ENCODE measurements around the gene LGR5.
"Not testable (repeated sequence)": the region's sequence is repeated elsewhere in the genome, so short reads cannot be mapped to it uniquely, and the experiment has no call there.

The LGR5 gene

DNA sequence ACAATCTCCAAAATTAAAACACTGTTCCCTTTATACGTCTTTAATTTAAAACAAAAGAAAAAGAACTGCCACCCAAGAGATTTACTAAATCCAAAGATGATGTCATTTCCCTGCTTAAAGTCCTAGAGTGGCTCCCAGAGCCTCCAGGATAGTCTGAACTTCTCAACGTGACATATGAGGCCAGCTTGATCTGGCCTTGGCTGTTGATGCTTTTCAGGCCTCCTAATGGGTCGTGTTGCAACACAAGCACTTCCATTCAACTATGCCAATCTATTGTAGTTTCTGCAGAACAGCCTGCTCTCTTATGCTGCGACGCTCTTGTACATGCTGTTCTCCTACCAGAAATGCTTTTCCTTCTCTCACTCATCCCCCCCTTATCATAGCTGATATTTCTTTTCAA is 35.7 kb downstream of the LGR5 start:
- Histone ChIP-seq H3K4me3 (ENCODE audit: low read length in 2 of 2) (no peak overlapping the region), H3K27me3 (ENCODE audit: control insufficient read depth in 1 of 2, insufficient read depth in 2 of 2, low read length in 2 of 2) (no peaks in the 10 kb centered on the region), H3K9me3 (ENCODE audit: control insufficient read depth in 2 of 2, low read length in 2 of 2) (no peaks in the 10 kb centered on the region), H3K4me1 (ENCODE audit: control insufficient read depth, insufficient read depth, low read length) (no peaks in the 10 kb centered on the region), H3K27ac (ENCODE audit: low read length) (no peak overlapping the region), H3K36me3 (ENCODE audit: control insufficient read depth in 2 of 2, insufficient read depth in 2 of 2, low read length in 2 of 2) (no peaks in the 10 kb centered on the region), H3K9ac (ENCODE audit: low read length in 2 of 2) (no peak overlapping the region)

DNA sequence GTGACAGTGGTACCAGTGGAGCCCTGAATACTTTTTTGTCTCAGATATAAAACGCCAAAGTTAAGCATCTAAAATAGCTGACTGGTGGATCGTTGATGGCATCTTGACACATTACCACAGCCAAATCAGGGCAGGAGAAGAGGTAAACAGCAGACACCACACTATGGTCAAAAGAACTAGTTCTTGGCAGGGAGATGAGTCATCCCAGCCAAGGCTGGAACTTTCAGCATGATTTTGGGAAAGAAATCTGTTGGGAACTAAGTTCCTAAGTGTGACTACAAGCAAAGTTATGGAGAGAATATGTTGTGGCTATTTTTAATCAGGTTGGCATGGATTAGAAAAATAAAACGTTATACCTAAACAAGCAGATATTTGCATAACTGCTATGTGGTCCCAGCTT is 36.9 kb downstream of the LGR5 start:
- Histone ChIP-seq H3K36me3 (ENCODE audit: control insufficient read depth in 2 of 2, insufficient read depth in 2 of 2, low read length in 2 of 2) (no peaks in the 10 kb centered on the region), H3K9me3 (ENCODE audit: control insufficient read depth in 2 of 2, low read length in 2 of 2) (no peaks in the 10 kb centered on the region), H3K4me1 (ENCODE audit: control insufficient read depth, insufficient read depth, low read length) (no peaks in the 10 kb centered on the region), H3K27me3 (ENCODE audit: control insufficient read depth in 1 of 2, insufficient read depth in 2 of 2, low read length in 2 of 2) (no peaks in the 10 kb centered on the region), H3K4me3 (ENCODE audit: low read length in 2 of 2) (no peak overlapping the region), H3K9ac (ENCODE audit: low read length in 2 of 2) (no peak overlapping the region), H3K27ac (ENCODE audit: low read length) (no peak overlapping the region)

DNA sequence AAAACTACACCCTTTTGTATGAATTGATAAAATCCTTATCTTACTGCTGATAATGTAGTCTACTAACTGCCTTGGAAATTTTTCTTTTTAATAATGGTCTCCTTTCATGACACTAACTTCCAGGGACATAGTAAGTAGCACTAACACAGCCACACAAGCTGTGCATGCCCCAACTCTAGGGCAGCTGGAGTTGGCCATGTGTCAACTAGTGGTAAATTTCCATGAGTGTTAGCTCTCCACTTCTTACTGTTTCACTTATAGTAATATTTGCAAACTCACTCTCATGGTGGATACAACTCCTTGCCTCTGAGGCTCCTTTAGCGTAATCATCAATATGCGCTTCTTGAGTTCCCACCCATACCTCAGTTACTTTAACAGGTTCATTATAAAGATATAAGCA is 38.0 kb downstream of the LGR5 start:
- Histone ChIP-seq H3K4me1 (ENCODE audit: control insufficient read depth, insufficient read depth, low read length) (no peaks in the 10 kb centered on the region), H3K27ac (ENCODE audit: low read length) (no peak overlapping the region), H3K27me3 (ENCODE audit: control insufficient read depth in 1 of 2, insufficient read depth in 2 of 2, low read length in 2 of 2) (no peaks in the 10 kb centered on the region)

DNA sequence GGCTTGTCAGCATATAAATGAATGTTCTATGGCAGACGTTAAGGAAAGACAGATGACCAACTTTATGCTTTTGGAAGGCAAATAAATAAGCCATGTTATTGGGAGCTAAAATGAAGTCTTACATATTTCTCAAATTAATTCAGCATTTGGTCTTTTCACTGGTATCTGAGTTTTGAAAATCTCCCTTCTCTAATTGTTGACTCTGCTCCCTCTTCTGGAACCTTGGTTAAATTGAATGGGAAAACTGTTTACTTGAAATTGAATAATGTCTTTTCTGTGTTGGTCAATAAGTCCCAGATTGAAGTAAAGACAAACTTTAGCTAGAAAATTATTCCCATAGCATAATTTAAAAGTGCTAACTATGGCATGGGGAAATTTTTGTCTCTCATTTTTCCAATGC is 38.7 kb downstream of the LGR5 start:
- Histone ChIP-seq H3K9me3 (ENCODE audit: control insufficient read depth in 2 of 2, low read length in 2 of 2) (no peaks in the 10 kb centered on the region), H3K27ac (ENCODE audit: low read length) (no peak overlapping the region), H3K9ac (ENCODE audit: low read length in 2 of 2) (no peak overlapping the region), H3K4me1 (ENCODE audit: control insufficient read depth, insufficient read depth, low read length) (no peaks in the 10 kb centered on the region), H3K4me3 (ENCODE audit: low read length in 2 of 2) (no peak overlapping the region), H3K36me3 (ENCODE audit: control insufficient read depth in 2 of 2, insufficient read depth in 2 of 2, low read length in 2 of 2) (no peaks in the 10 kb centered on the region), H3K27me3 (ENCODE audit: control insufficient read depth in 1 of 2, insufficient read depth in 2 of 2, low read length in 2 of 2) (no peaks in the 10 kb centered on the region)

More for the DNA sequence above, 38.0 kb downstream of the LGR5 start:
- H3K36me3 ChIP-seq (ENCODE audit: control insufficient read depth in 2 of 2, insufficient read depth in 2 of 2, low read length in 2 of 2): no peaks in the 10 kb centered on the region
- no peaks in the 10 kb centered on the region for H3K9me3 ChIP-seq (ENCODE audit: control insufficient read depth in 2 of 2, low read length in 2 of 2)
- no peak overlapping the region for H3K4me3 ChIP-seq (ENCODE audit: low read length in 2 of 2)
- no peak overlapping the region for H3K9ac ChIP-seq (ENCODE audit: low read length in 2 of 2)

DNA sequence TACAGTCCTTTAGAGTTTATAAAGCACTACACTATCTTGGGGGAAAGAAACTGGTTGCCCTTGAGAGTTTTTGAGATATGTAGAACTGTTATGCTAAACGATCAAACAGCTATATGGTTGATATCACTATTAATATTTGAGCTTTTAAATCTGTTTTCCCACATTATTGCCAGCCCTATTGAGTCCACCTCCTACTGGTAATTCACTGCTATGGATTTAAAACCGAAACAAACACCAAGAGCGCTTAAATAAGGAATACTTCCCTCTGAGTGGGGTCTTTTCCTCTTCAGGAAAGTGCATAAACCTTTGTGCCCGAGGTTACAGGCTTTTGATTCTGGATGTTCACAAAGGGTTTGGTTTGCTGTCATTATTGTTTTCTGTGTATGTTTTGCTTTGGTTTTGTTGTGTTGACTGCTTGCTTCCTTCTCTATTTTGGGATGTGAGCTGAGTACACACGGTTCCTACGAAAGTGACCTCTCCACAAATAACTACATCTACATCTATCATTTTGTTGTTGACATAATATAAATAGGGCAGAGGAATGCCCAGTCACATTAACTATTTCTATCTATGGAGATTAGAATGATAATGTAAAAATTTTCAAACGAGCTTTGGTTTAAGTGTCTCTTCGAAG is 44.8 kb downstream of the LGR5 start:
- H3K27ac ChIP-seq (ENCODE audit: low read length): no peak overlapping the region
- no peaks in the 10 kb centered on the region for H3K9me3 ChIP-seq (ENCODE audit: control insufficient read depth in 2 of 2, low read length in 2 of 2)
- no peaks in the 10 kb centered on the region for H3K27me3 ChIP-seq (ENCODE audit: control insufficient read depth in 1 of 2, insufficient read depth in 2 of 2, low read length in 2 of 2)
- no peaks in the 10 kb centered on the region for H3K36me3 ChIP-seq (ENCODE audit: control insufficient read depth in 2 of 2, insufficient read depth in 2 of 2, low read length in 2 of 2)
- H3K9ac ChIP-seq (ENCODE audit: low read length in 2 of 2): no peak overlapping the region
- no peaks in the 10 kb centered on the region for H3K4me1 ChIP-seq (ENCODE audit: control insufficient read depth, insufficient read depth, low read length)
- no peak overlapping the region for H3K4me3 ChIP-seq (ENCODE audit: low read length in 2 of 2)

DNA sequence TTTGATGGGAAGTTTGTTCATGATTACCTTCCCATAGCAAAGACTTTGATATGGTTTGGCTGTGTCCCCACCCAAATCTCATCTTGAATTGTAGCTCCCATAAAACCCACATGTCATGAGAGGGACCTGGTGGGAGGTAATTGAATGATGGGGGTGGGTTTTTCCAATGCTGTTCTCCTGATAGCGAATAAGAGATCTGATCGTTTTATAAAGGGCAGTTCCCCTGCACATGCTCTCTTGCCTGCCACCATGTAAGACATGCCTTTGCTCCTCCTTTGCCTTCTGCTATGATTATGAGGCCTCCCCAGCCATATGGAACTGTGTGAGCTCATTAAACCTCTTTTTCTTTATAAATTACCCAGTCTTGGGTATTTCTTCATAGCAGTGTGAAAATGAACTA is 51.2 kb downstream of the LGR5 start:
- not testable (repeated sequence) for H3K9ac ChIP-seq (ENCODE audit: low read length in 2 of 2); H3K9me3 ChIP-seq (ENCODE audit: control insufficient read depth in 2 of 2, low read length in 2 of 2)

DNA sequence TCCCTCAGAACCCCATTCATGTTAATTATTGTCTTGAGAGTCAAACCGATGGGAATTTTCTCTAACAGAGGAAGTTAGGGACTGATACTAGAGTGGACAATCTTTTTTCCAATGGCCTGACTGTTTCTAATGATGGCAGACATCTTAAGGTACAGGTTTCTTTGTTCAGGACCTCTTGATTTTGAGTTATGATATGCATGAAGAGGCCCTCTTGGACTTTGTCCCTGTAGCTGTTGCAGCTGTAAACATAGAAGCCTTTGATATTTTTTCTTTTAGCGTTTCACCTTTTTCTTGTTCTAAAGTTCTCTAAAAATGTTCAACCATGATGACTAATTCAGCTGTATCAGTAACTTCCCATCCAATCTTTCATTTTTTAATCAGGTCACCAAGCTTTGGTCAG is 53.0 kb downstream of the LGR5 start:
- Histone ChIP-seq H3K4me3 (ENCODE audit: low read length in 2 of 2) (no peak overlapping the region), H3K27me3 (ENCODE audit: control insufficient read depth in 1 of 2, insufficient read depth in 2 of 2, low read length in 2 of 2) (no peaks in the 10 kb centered on the region), H3K36me3 (ENCODE audit: control insufficient read depth in 2 of 2, insufficient read depth in 2 of 2, low read length in 2 of 2) (no peaks in the 10 kb centered on the region), H3K9ac (ENCODE audit: low read length in 2 of 2) (no peak overlapping the region), H3K27ac (ENCODE audit: low read length) (no peak overlapping the region), H3K4me1 (ENCODE audit: control insufficient read depth, insufficient read depth, low read length) (no peaks in the 10 kb centered on the region), H3K9me3 (ENCODE audit: control insufficient read depth in 2 of 2, low read length in 2 of 2) (no peaks in the 10 kb centered on the region)

More for the DNA sequence above, 51.2 kb downstream of the LGR5 start:
- not testable (repeated sequence) for H3K4me3 ChIP-seq (ENCODE audit: low read length in 2 of 2); H3K36me3 ChIP-seq (ENCODE audit: control insufficient read depth in 2 of 2, insufficient read depth in 2 of 2, low read length in 2 of 2); H3K4me1 ChIP-seq (ENCODE audit: control insufficient read depth, insufficient read depth, low read length); H3K27ac ChIP-seq (ENCODE audit: low read length); H3K27me3 ChIP-seq (ENCODE audit: control insufficient read depth in 1 of 2, insufficient read depth in 2 of 2, low read length in 2 of 2)

DNA sequence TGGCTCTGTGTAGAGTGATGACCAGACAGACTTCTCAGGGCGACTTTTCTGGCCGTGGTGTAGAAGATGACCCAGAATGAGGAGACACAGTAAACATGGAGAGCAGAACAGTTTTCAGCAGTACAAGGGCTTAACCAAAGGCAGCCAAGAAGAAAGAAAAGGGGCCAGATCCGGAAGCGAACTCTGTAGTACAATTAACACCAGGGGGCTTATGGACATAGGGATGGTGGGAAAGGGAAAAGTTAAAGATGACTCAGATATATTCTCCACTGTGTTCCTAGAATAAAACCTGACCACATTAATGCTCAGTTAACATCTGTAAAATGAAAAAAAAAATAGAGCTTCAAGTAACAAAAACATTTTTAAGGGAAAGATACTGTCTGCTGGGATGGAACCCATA is 60.2 kb downstream of the LGR5 start:
- Histone ChIP-seq H3K9me3 (ENCODE audit: control insufficient read depth in 2 of 2, low read length in 2 of 2) (no peaks in the 10 kb centered on the region), H3K27me3 (ENCODE audit: control insufficient read depth in 1 of 2, insufficient read depth in 2 of 2, low read length in 2 of 2) (no peaks in the 10 kb centered on the region), H3K9ac (ENCODE audit: low read length in 2 of 2) (no peak overlapping the region), H3K4me1 (ENCODE audit: control insufficient read depth, insufficient read depth, low read length) (no peaks in the 10 kb centered on the region), H3K36me3 (ENCODE audit: control insufficient read depth in 2 of 2, insufficient read depth in 2 of 2, low read length in 2 of 2) (no peaks in the 10 kb centered on the region), H3K27ac (ENCODE audit: low read length) (no peak overlapping the region), H3K4me3 (ENCODE audit: low read length in 2 of 2) (no peak overlapping the region)

DNA sequence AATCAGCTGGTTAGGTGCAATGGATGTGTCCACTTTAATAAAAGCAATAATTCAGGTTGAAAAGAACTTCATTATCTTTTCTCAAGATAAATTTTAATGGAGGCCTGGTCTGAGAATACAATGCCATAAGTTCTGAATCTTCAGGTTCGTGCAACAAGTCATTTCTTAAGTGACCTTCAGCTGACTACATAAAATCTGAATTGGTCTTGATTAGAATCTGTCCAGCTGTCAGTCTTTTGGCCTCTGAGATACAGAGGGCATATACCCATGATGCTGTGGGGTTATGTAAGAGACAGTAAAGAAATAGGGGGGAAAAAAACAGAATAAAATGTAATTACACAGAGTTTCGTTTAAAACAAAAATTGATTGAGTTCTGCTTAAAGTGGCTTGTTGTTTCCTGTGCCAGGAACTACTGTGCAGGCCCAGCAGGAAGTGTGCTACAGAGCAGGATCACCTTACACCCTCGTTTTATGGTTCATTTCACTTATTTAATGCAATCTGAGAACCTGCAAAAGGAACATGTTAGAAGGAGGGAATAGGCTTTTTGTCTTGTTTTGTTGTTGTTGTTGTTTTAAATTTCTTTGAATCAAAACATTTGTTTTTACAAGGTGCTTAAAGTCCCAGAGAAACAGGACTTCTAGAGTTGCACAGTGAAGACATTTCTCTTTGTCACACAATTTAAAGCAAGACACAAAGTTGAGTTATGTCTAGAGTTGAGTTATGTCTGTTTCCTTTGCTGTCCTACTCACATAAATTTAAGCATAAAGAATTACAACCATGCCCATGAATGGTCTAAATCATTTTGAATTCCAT is 64.2 kb downstream of the LGR5 start:
- Histone ChIP-seq H3K4me3 (ENCODE audit: low read length in 2 of 2) (no peak overlapping the region), H3K9ac (ENCODE audit: low read length in 2 of 2) (no peak overlapping the region)

DNA sequence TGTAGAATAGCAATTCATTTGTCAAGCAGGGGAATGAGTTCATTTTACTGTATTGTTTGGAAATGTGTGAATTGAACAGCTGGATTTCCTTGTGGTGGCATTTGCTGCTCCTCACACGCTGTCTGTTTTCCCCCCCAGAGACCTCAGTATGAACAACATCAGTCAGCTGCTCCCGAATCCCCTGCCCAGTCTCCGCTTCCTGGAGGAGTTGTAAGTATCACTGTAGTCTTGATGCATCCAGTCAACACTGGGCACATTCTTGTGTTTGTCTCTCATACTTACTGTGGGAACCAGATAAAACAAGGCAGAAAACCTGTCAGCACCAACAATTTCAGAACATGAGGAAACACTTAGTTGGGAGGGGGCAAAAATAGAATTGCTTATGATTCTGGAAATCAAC is 64.9 kb downstream of the LGR5 start:
- Histone ChIP-seq H3K27ac (ENCODE audit: low read length) (no peak overlapping the region), H3K9me3 (ENCODE audit: control insufficient read depth in 2 of 2, low read length in 2 of 2) (no peaks in the 10 kb centered on the region), H3K36me3 (ENCODE audit: control insufficient read depth in 2 of 2, insufficient read depth in 2 of 2, low read length in 2 of 2) (no peaks in the 10 kb centered on the region), H3K9ac (ENCODE audit: low read length in 2 of 2) (no peak overlapping the region), H3K27me3 (ENCODE audit: control insufficient read depth in 1 of 2, insufficient read depth in 2 of 2, low read length in 2 of 2) (no peaks in the 10 kb centered on the region), H3K4me1 (ENCODE audit: control insufficient read depth, insufficient read depth, low read length) (no peaks in the 10 kb centered on the region), H3K4me3 (ENCODE audit: low read length in 2 of 2) (no peak overlapping the region)

More for the DNA sequence above, 64.2 kb downstream of the LGR5 start:
- H3K36me3 ChIP-seq (ENCODE audit: control insufficient read depth in 2 of 2, insufficient read depth in 2 of 2, low read length in 2 of 2): no peaks in the 10 kb centered on the region
- no peaks in the 10 kb centered on the region for H3K9me3 ChIP-seq (ENCODE audit: control insufficient read depth in 2 of 2, low read length in 2 of 2)
- H3K27me3 ChIP-seq (ENCODE audit: control insufficient read depth in 1 of 2, insufficient read depth in 2 of 2, low read length in 2 of 2): no peaks in the 10 kb centered on the region
- H3K27ac ChIP-seq (ENCODE audit: low read length): no peak overlapping the region
- no peaks in the 10 kb centered on the region for H3K4me1 ChIP-seq (ENCODE audit: control insufficient read depth, insufficient read depth, low read length)

DNA sequence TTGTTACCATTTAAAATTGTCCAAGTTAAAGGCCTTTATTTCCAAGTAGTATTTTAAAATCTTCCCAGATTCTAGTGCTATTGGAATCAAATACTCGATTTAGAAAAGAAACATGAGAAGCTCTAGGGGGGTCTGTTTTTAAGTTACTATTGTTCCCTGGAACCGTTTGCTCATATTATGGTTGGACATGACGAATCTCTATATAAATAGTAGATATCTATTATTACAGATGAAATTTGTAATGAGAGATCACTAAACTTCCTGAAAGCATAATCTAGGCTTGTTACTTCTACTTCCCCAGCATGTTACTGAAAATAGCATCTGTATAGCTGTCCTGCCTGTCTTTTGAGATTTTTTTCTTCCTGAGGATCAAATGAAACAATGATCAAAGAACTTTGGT is 70.1 kb downstream of the LGR5 start:
- H3K4me1 ChIP-seq (ENCODE audit: control insufficient read depth, insufficient read depth, low read length): no peaks in the 10 kb centered on the region
- H3K27ac ChIP-seq (ENCODE audit: low read length): no peak overlapping the region
- no peaks in the 10 kb centered on the region for H3K9me3 ChIP-seq (ENCODE audit: control insufficient read depth in 2 of 2, low read length in 2 of 2)
- no peak overlapping the region for H3K4me3 ChIP-seq (ENCODE audit: low read length in 2 of 2)
- H3K36me3 ChIP-seq (ENCODE audit: control insufficient read depth in 2 of 2, insufficient read depth in 2 of 2, low read length in 2 of 2): no peaks in the 10 kb centered on the region
- H3K27me3 ChIP-seq (ENCODE audit: control insufficient read depth in 1 of 2, insufficient read depth in 2 of 2, low read length in 2 of 2): no peaks in the 10 kb centered on the region
- no peak overlapping the region for H3K9ac ChIP-seq (ENCODE audit: low read length in 2 of 2)

Data from stomach smooth muscle (tissue), 2 donors.